Endothelial cell of umbilical vein (primary cell): Measurements from ENCODE around the gene ZC3HAV1. TPM values are rescaled to one million over a fixed set of nuclear protein-coding genes. Genes with fewer than 3 reads are reported as not detected.

Experiments
- BruUV-seq: library from RNA; stranded (reverse); fragments of 400-500 nt; replicated peaks from 2 replicates; lab custom pipeline; 2021; lab: Mats Ljungman, UMichigan
- CTCF ChIA-PET: fragments of 300-600, 350-600 bp; sonication (Branson Sonifier 250); formaldehyde crosslinking; loops from one replicate; lab custom pipeline; 2021; ENCODE audit warnings: antibody characterized with exemption, inconsistent platforms; lab: Charles Lee
- POLR2A ChIA-PET: fragments of 300-600, 350-600 bp; sonication (Branson Sonifier 250); formaldehyde crosslinking; loops from one replicate; lab custom pipeline; 2021; ENCODE audit warnings: antibody characterized with exemption, inconsistent platforms; lab: Charles Lee
- DNase-seq: peaks from one replicate; pipeline ENCODE4 v3.0.0-alpha.2; 2011; ENCODE audit warnings: low read depth, low spot score
- FAIRE-seq: peaks from 2 replicates; lab custom pipeline; 2011; peaks lifted over from hg19 to GRCh38; lab: Jason Lieb, UNC
- H2AFZ ChIP-seq: 2 replicates; pipeline ENCODE4 v1.6.0; 2012; ENCODE audit warnings: low read depth, low read length, control low read depth, inconsistent platforms
- H3K27ac ChIP-seq: 2 replicates; pipeline ENCODE4 v1.5.1; 2011; ENCODE audit warnings: low read depth, mild to moderate bottlenecking, control low read depth, low read length, moderate library complexity; ENCODE audit not compliant: insufficient read depth
- H3K27me3 ChIP-seq, 2 experiments: 2 replicates each; pipeline versions ENCODE4 v1.6.0 to v1.6.1; 2011; ENCODE audit warnings: low read length in 2 of 2, mixed read lengths in 1 of 2; ENCODE audit not compliant: control insufficient read depth in 2 of 2, insufficient read depth in 2 of 2
- H3K36me3 ChIP-seq, 2 experiments: 2 replicates in 1 of 2; 3 replicates in 1 of 2; pipeline ENCODE4 v1.5.1; 2011; ENCODE audit warnings: low read length in 2 of 2, mild to moderate bottlenecking in 1 of 2, moderate library complexity in 1 of 2; ENCODE audit not compliant: control insufficient read depth in 2 of 2, insufficient read depth in 2 of 2; ENCODE audit errors: extremely low read depth in 1 of 2
- H3K4me1 ChIP-seq: 3 replicates; pipeline ENCODE4 v1.5.1; 2011; ENCODE audit warnings: mild to moderate bottlenecking, low read length; ENCODE audit not compliant: control insufficient read depth, insufficient read depth; ENCODE audit errors: extremely low read depth
- H3K4me2 ChIP-seq: 2 replicates; pipeline ENCODE4 v1.6.1; 2011; ENCODE audit warnings: low read length, control low read depth, mixed read lengths; ENCODE audit not compliant: insufficient read depth
- H3K4me3 ChIP-seq, 3 experiments: fragments of 200-600 bp in 1 of 3; sonication (generic), shearing (Covaris generic) in 1 of 3; replicated peaks in 1 of 3; 2 replicates each; pipeline ENCODE4 v1.5.1; 2011 to 2016; ENCODE audit warnings: control low read depth in 3 of 3, low read length in 3 of 3, mild to moderate bottlenecking in 2 of 3, inconsistent platforms in 1 of 3, low read depth in 1 of 3, moderate library complexity in 1 of 3; ENCODE audit not compliant: insufficient read depth in 1 of 3
- H3K79me2 ChIP-seq: 2 replicates; pipeline ENCODE4 v1.6.0; 2012; ENCODE audit warnings: low read length, inconsistent platforms; ENCODE audit not compliant: control insufficient read depth, insufficient read depth
- H3K9ac ChIP-seq: replicated peaks from 2 replicates; pipeline ENCODE3; 2011; ENCODE audit warnings: low read length, control low read depth; ENCODE audit not compliant: insufficient read depth; ENCODE audit errors: extremely low read depth
- H3K9me1 ChIP-seq: replicated peaks from 3 replicates; pipeline ENCODE4 v1.6.0; 2011; ENCODE audit warnings: mild to moderate bottlenecking, low read length; ENCODE audit not compliant: control insufficient read depth, insufficient read depth; ENCODE audit errors: extremely low read depth
- H3K9me3 ChIP-seq: replicated peaks from 2 replicates; pipeline ENCODE4 v1.5.1; 2012; ENCODE audit warnings: low read length, inconsistent platforms; ENCODE audit not compliant: control insufficient read depth, insufficient read depth
- H4K20me1 ChIP-seq: replicated peaks from 2 replicates; pipeline ENCODE3; 2011; ENCODE audit warnings: mild to moderate bottlenecking, low read length; ENCODE audit not compliant: control insufficient read depth, insufficient read depth; ENCODE audit errors: extremely low read depth
- CTCF ChIP-seq, 2 donors: IDR thresholded peaks; 1 replicate in 1 of 2; 2 replicates in 1 of 2; pipeline ENCODE4 v1.5.1; 2011; ENCODE audit warnings: low read length in 2 of 2, mild to moderate bottlenecking in 2 of 2, moderate library complexity in 2 of 2, control low read depth in 1 of 2, inconsistent platforms in 1 of 2, low read depth in 1 of 2; ENCODE audit not compliant: insufficient read depth in 1 of 2; ENCODE audit errors: extremely low read depth in 1 of 2
- EZH2 ChIP-seq: IDR thresholded peaks from 2 replicates; pipeline ENCODE4 v1.6.1; 2012; ENCODE audit warnings: borderline replicate concordance, low read depth, mild to moderate bottlenecking, moderate library complexity, low read length, inconsistent platforms; ENCODE audit not compliant: severe bottlenecking
- GATA2 ChIP-seq: IDR thresholded peaks from 2 replicates; pipeline ENCODE4 v1.7.0; 2011; ENCODE audit warnings: low read depth, mild to moderate bottlenecking, moderate library complexity, mixed read lengths, low read length; ENCODE audit not compliant: insufficient read length, insufficient read depth
- JUN ChIP-seq: IDR thresholded peaks from 2 replicates; pipeline ENCODE4 v1.6.1; 2011; ENCODE audit warnings: borderline replicate concordance, low read depth; ENCODE audit not compliant: insufficient read length, insufficient read depth
- MYC ChIP-seq: IDR thresholded peaks from one replicate; pipeline ENCODE4 v1.6.1; 2011; ENCODE audit warnings: mild to moderate bottlenecking, low read depth, low read length
- POLR2A ChIP-seq: IDR thresholded peaks from 2 replicates; pipeline ENCODE4 v1.6.1; 2012; ENCODE audit warnings: low read depth, mild to moderate bottlenecking, control low read depth, low read length
- dilution Hi-C: fragments of 300-500 bp; cut with MboI; formaldehyde crosslinking; loops from one replicate; pipeline ENCODE4 v1.15.0; 2019; ENCODE audit warnings: low sequenced_read_pairs; ENCODE audit not compliant: extremely low pct_ligation_motif_present
- intact Hi-C: fragments of 100-400 bp; cut with micrococcal nuclease; formaldehyde crosslinking; loops from one replicate; pipeline ENCODE4 v1.10.0; 2022
- polyA plus RNA-seq, 4 experiments: library from polyadenylated mRNA; depleted of rRNA in 3 of 4; stranded (reverse) in 3 of 4; unstranded in 1 of 4; fragments of >200 nt; gene quantifications; 2 replicates each; pipeline versions ENCODE4 v1.2.1 to v1.2.3, GENCODE V29; 2011 to 2012; ENCODE audit warnings: missing spikeins in 1 of 4
- total RNA-seq: library from RNA; stranded (reverse); gene quantifications from 2 replicates; pipeline ENCODE4 v1.2.3, GENCODE V29; 2021

Gene ZC3HAV1
- total and polyA plus RNA-seq, 2 donors (not counting 3 experiments of a cell fraction or from before 2014, with no cell fraction given) = 17.1 to 37.7 TPM

GRCh38 chr7:139088268-139088667 is 21.3 kb downstream of the ZC3HAV1 start:
- dilution Hi-C loops = no loop called here
- Histone ChIP-seq H3K4me1 (peaks cover 10% of the 10 kb centered on the region), H4K20me1 (no peaks in the 10 kb centered on the region), H3K9ac (no peak overlapping the region), H3K27ac (no peak overlapping the region), H3K27me3 (no peaks in the 10 kb centered on the region), H3K9me3 (no peaks in the 10 kb centered on the region), H3K36me3 (peaks cover 12 to 14% of the 10 kb centered on the region in 2 experiments), H3K4me3 (no peak overlapping the region), H3K79me2 (peaks cover 14% of the 10 kb centered on the region), H3K4me2 (no peak overlapping the region), H3K9me1 (no peaks in the 10 kb centered on the region), H2AFZ (no peak overlapping the region)
- CTCF ChIA-PET = interaction anchor here (1.8 kb wide), 1 partner anchor 13 kb away, joined by 6 read pairs; no protein-coding TSS in a partner anchor
- FAIRE-seq (no peak), DNase-seq (no peak)
- POLR2A ChIA-PET = no interaction called here
- intact Hi-C loops = no loop called here
- TF ChIP-seq MYC = no peak
- no peak for TF ChIP-seq GATA2
- TF ChIP-seq JUN = no peak
- TF ChIP-seq CTCF (IDR thresholded peaks at IDR 0.05; ENCODE audit: extremely low read depth in 1 of 2, insufficient read depth in 1 of 2, low read depth in 1 of 2, low read length in 2 of 2) = no peak
- TF ChIP-seq POLR2A = no peak
- BruUV-seq = no TSS peak

GRCh38 chr7:139087212-139087611 is 22.3 kb downstream of the ZC3HAV1 start:
- dilution Hi-C loops = no loop called here
- no peak overlapping the region for H3K4me2 ChIP-seq
- no peak overlapping the region for H2AFZ ChIP-seq
- no peak overlapping the region for H3K27ac ChIP-seq
- H3K27me3 ChIP-seq = no peaks in the 10 kb centered on the region
- no TSS peak for BruUV-seq
- POLR2A ChIA-PET = no interaction called here
- intact Hi-C loops = no loop called here
- TF ChIP-seq GATA2 (no peak), EZH2 (no peak)
- no peak for DNase-seq
- H3K9me3 ChIP-seq = no peaks in the 10 kb centered on the region
- no peak overlapping the region for H3K9ac ChIP-seq
- H3K9me1 ChIP-seq = no peaks in the 10 kb centered on the region
- no peak for FAIRE-seq
- no peak overlapping the region for H3K4me3 ChIP-seq
- no peaks in the 10 kb centered on the region for H4K20me1 ChIP-seq
- peaks cover 5% of the 10 kb centered on the region for H3K79me2 ChIP-seq
- CTCF ChIA-PET = interaction anchor here (1.8 kb wide), 1 partner anchor 12 kb away, joined by 6 read pairs; no protein-coding TSS in a partner anchor
- H3K36me3 ChIP-seq = peaks cover 14% of the 10 kb centered on the region in 2 experiments
- H3K4me1 ChIP-seq = peaks cover 10% of the 10 kb centered on the region
